ENCODE measurements around the gene UNC93B1. TPM values are rescaled to one million over a fixed set of nuclear protein-coding genes. Genes with fewer than 3 reads are reported as not detected.

Gene UNC93B1
- total RNA-seq, 1 donor from 2014 or later, result 74.7 TPM

DNA sequence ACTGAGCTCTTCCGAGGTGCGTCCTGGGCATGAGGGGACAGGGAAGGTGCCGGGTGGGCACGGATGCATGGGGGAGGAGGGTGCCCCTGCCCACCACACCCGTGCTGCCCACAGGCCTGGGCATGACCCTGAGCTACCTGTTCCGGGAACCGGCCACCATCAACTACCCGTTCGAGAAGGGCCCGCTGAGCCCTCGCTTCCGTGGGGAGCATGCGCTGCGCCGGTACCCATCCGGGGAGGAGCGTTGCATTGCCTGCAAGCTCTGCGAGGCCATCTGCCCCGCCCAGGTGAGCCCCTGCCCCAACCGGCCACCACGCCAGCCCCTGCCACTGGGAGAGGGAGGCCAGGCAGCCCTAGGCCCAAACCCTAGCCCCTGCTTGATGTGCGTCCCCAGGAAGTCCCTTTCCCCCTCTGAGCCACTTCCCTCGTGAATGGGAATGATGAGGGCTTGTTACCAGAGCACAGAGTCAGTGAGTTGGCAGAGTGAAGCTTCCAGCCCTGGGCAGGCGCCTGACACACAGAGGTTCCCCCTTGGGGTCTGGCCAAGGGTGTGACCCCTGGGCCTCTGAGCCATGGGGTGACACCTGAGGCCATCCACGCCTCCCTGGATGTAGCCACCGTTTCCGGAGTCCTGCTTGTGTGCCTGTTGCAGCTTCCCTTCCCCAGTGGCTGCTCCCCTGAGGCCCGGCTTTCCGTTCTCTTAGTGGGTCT lies 29.3 kb upstream of the UNC93B1 start:
- Histone ChIP-seq H3K4me1 (peaks cover 16 to 29% of the 10 kb centered on the region in 2 donors), H3K36me3 (peaks cover 18 to 22% of the 10 kb centered on the region in 2 donors), H3K27me3 (no peaks in the 10 kb centered on the region), H3K4me3 (no peak overlapping the region), H3K9me3 (no peaks in the 10 kb centered on the region), H3K27ac (peak overlapping the region in 1 of 2 donors; percentile 19)
- TF ChIP-seq, protein P1, sequence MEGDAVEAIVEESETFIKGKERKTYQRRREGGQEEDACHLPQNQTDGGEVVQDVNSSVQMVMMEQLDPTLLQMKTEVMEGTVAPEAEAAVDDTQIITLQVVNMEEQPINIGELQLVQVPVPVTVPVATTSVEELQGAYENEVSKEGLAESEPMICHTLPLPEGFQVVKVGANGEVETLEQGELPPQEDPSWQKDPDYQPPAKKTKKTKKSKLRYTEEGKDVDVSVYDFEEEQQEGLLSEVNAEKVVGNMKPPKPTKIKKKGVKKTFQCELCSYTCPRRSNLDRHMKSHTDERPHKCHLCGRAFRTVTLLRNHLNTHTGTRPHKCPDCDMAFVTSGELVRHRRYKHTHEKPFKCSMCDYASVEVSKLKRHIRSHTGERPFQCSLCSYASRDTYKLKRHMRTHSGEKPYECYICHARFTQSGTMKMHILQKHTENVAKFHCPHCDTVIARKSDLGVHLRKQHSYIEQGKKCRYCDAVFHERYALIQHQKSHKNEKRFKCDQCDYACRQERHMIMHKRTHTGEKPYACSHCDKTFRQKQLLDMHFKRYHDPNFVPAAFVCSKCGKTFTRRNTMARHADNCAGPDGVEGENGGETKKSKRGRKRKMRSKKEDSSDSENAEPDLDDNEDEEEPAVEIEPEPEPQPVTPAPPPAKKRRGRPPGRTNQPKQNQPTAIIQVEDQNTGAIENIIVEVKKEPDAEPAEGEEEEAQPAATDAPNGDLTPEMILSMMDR (IDR thresholded peaks at IDR 0.05), result no peak
- no peak for DNase-seq (ENCODE audit: low spot score in 2 of 2)
- intact Hi-C loops (cut with DNase I), result loop anchor here (10.0 kb wide), 2 partner anchors 228 to 432 kb away; partner anchors contain the start of gene PPP6R3

DNA sequence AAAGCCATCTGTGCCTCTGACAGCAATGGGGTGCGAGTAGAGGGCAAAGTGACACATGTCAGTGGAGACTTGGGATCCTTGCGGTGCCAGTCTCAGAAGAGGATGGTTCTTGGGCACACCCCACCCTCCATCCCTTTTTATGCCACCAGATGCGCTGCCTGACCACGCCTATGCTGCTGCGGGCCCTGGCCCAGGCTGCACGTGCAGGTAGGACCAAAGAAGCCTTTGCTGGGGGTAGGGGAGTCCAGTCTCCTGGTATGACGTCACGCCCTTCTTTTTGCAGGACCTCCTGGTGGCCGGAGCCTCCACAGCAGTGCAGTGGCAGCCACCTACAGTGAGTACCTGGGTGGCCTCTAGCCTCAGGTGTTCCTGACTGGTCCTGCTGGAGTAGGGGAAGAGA lies 28.1 kb upstream of the UNC93B1 start:
- no peaks in the 10 kb centered on the region for H3K27me3 ChIP-seq
- no peak overlapping the region for H3K27ac ChIP-seq
- peaks cover 18 to 22% of the 10 kb centered on the region in 2 donors for H3K36me3 ChIP-seq
- peak overlapping the region; percentile 75 to 96 for H3K4me3 ChIP-seq
- H3K9me3 ChIP-seq, result no peaks in the 10 kb centered on the region
- TF ChIP-seq, protein P1 (IDR thresholded peaks at IDR 0.05), result no peak
- peaks cover 9 to 20% of the 10 kb centered on the region in 2 donors for H3K4me1 ChIP-seq
- no peak for DNase-seq (ENCODE audit: low spot score in 2 of 2)
- intact Hi-C loops (cut with DNase I), result loop anchor here (10.0 kb wide), 2 partner anchors 227 to 433 kb away; partner anchors contain the start of gene PPP6R3

DNA sequence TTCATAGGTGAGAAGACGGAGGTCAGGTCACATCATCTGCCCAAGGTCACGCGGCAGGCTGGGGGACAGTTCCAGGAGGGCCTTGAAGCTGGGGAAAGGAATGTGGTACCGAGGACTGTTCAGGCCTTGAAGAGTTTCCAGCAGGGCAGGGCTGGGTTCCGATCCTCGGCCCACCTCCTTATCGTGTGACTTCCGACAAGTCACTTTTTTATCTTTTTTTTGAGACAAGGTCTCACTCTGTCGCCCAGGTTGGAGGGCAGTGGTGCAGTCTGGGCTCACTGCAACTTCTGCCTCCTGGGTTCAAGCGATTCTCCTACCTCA lies 27.2 kb upstream of the UNC93B1 start:
- H3K27ac ChIP-seq, result peak overlapping the region; percentile 73 to 77

DNA sequence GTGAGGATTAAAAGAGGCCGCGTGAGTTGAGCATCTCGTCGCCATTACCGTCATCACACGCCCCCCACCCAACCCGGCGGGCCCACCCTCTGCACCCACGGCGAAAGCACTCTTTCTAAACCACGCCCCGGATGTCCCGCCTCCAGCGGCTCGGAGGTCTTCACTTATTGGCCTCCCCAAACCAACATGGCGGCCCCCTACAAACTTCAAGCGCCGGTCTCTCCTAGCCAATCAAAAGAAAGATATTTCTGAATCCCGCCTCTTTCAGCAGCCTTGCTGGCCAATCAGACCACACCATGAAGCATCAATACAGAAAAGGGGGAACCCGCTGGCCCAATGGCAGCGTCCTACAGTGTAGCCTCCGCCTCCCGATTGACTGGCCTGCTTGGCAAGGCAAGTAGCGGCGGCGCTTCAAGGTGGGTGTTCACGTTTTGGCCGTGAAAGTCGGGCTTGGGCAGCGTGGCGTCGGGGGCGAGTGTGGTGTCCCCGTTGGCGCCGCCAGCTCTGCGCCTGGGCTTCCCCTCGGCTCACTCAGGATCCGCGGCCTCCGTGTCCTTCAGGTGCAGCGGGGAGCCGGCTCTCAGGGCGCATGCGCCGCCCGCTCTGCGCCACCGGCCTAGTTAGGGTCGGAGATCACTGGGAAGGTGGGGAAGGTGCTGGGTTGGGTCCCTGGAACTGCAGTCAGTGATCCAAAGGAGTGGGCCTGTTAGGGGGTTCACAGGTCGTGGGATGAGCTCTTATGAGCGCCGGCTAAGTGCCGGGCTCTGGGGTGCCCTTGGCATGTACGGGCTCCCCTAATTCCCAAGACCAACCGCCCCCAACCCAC lies 26.6 kb upstream of the UNC93B1 start, which contains the start of gene NDUFS8:
Gene NDUFS8, plus strand, starts transcription at position 364 of the 826 bp plus-strand sequence. CDS start 1,471 bp downstream, outside the sequence.
- DNase-seq (ENCODE audit: low spot score in 2 of 2), result peak; percentile 95 to 99
- Histone ChIP-seq H3K27ac (peak within 1 kb of the TSS; percentile 73 to 77), H3K36me3 (peaks cover 17 to 18% of the 10 kb centered on the region in 2 donors), H3K9me3 (no peaks in the 10 kb centered on the region), H3K4me1 (peaks cover 9 to 17% of the 10 kb centered on the region in 2 donors), H3K27me3 (no peaks in the 10 kb centered on the region), H3K4me3 (peak within 1 kb of the TSS; percentile 75 to 96)
- TF ChIP-seq, protein P1 (IDR thresholded peaks at IDR 0.05), result no peak
- intact Hi-C loops (cut with DNase I), result loop anchor here (1.0 to 10.0 kb wide), 5 partner anchors 8 to 434 kb away; partner anchors contain the start of genes ALDH3B1, CHKA and PPP6R3

More for the DNA sequence above, 27.2 kb upstream of the UNC93B1 start:
- H3K27me3 ChIP-seq, result no peaks in the 10 kb centered on the region
- peaks cover 18% of the 10 kb centered on the region in 2 donors for H3K36me3 ChIP-seq
- no peak for DNase-seq (ENCODE audit: low spot score in 2 of 2)
- peak overlapping the region; percentile 75 to 96 for H3K4me3 ChIP-seq
- intact Hi-C loops (cut with DNase I), result loop anchor here (2.0 to 10.0 kb wide), 3 partner anchors 20 to 434 kb away; partner anchors contain the start of genes ALDH3B1 and PPP6R3
- no peaks in the 10 kb centered on the region for H3K9me3 ChIP-seq
- TF ChIP-seq, protein P1 (IDR thresholded peaks at IDR 0.05), result no peak
- H3K4me1 ChIP-seq, result peaks cover 9 to 17% of the 10 kb centered on the region in 2 donors

DNA sequence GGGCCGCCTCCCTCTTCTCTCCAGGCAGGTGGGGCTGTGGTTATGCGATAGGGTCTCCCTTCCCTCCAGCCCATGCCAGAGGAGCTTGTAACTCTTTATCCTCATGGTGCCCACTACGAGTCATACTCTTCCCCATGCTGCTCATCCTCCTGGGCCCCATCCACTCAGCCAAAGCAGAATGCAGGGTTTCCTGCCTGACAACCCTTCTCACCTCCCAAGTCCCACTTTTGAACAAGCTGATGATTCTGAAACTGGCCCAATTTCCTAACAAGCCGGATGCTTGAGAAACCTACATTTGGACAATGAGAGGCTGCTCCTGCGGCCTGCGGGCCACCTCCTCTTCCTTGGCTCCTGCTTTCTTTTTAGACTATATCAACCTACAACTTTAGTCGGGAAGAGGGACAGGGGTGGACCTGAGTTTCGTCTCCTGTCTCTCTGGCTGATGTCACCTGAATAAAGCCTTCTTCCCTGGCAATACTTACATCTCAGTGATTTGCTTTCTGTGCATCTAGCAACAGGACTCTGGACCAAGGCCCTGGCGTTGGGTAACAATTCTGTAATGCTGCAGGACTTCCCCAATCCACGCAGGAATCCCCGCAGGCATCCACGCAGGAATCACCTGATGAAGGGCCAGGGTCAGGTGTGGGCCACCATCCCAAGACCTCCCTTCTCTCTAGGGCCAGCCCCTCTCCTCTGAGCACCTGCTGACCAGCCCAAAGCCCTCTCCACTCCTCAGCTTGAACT lies 25.1 kb upstream of the UNC93B1 start:
- Histone ChIP-seq H3K9me3 (no peaks in the 10 kb centered on the region), H3K4me1 (peaks cover 9 to 17% of the 10 kb centered on the region in 2 donors), H3K4me3 (no peak overlapping the region), H3K27me3 (no peaks in the 10 kb centered on the region), H3K36me3 (peaks cover 18 to 25% of the 10 kb centered on the region in 2 donors), H3K27ac (no peak overlapping the region)
- no peak for DNase-seq (ENCODE audit: low spot score in 2 of 2)
- intact Hi-C loops (cut with DNase I), result no loop called here
- TF ChIP-seq, protein P1 (IDR thresholded peaks at IDR 0.05), result no peak
